C4-2B (cell line): Measurements from ENCODE around the gene CBX2.

Experiments
- CTCF ChIP-seq: fragments of 450-650 bp; conservative IDR thresholded peaks from 2 replicates; pipeline ENCODE4 v1.5.1; 2017; ENCODE audit warnings: mild to moderate bottlenecking
- ZFX ChIP-seq: fragments of 450-650 bp; IDR thresholded peaks from 2 replicates; pipeline ENCODE4 v1.6.1; 2017

- TF ChIP-seq CTCF (peak; percentile 89), ZFX (0 out of 2 replicates have a peak, but pooled peaks have one; percentile 28)
These were observed 12.2 kb downstream of the CBX2 start for GRCh38 chr17:79789943-79790804.
